Myocyte (in vitro differentiated cells): Measurements from ENCODE around the gene RTKN. TPM values are rescaled to one million over a fixed set of nuclear protein-coding genes. Genes with fewer than 3 reads are reported as not detected.

ENCODE experiments used
- DNase-seq: peaks from one replicate; pipeline ENCODE4 v3.0.0-alpha.2; 2012; ENCODE audit warnings: low read depth
- total RNA-seq: library from RNA; depleted of rRNA; stranded (reverse); fragments of >200 nt; gene quantifications from 2 replicates; pipeline ENCODE4 v1.2.3, GENCODE V29; 2014

The RTKN gene
- total RNA-seq, 1 donor from 2014 or later: 56.6 TPM

- DNase-seq: peak; percentile 70
Observed at GRCh38 chr2:74379851-74380789, 61.6 kb downstream of the RTKN start, which contains the start of gene DCTN1. Gene DCTN1 (minus strand): TSS chr2:74380311. CDS start chr2:74380037, 274 bp downstream.

- no peak for DNase-seq
Observed at GRCh38 chr2:74378007-74378406, 63.7 kb downstream of the RTKN start.

DNA sequence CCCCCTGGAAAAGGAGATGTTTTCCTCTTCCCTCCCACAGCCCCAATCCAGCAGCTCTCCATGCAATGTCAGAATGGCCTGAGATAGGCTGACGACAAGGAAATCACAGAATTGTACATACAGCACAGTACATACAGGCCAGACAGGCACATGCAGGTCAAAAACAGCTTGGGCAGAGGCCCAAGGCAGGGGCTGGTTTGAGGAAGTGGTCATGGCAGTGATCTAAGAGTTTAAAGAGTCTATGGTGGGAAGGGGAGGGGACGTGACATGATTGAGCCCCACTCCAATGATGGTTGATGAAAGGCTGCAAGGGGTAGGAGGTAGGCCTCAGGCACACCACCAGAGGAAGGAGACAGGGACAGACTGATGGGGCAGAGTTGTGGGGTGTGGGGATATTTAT lies 65.9 kb downstream of the RTKN start:
- DNase-seq: no peak

Other genes starting within 250 kb of the RTKN start
- gene MTHFD2, start 243.3 kb downstream of the RTKN start, total RNA-seq: 52.9 and 66.1 TPM in 2 replicates
- gene SLC4A5, start 98.5 kb downstream of the RTKN start, total RNA-seq: 0.43 and 2.0 TPM in 2 replicates
- 121 and 123 TPM in 2 replicates for gene DCTN1, start 61.6 kb downstream of the RTKN start, total RNA-seq
- gene C2orf81, start 20.3 kb downstream of the RTKN start, total RNA-seq: 0.26 and 1.4 TPM in 2 replicates
- 7.8 TPM in 2 replicates for gene WDR54, start 20.2 kb downstream of the RTKN start, total RNA-seq
- 20.0 and 30.8 TPM in 2 replicates for gene INO80B, start 13.2 kb upstream of the RTKN start, total RNA-seq
- gene WBP1, start 16.5 kb upstream of the RTKN start, total RNA-seq: 68.4 and 75.4 TPM in 2 replicates
- gene MOGS, start 23.4 kb upstream of the RTKN start, total RNA-seq: 56.1 and 67.0 TPM in 2 replicates
- gene MRPL53, start 30.7 kb upstream of the RTKN start, total RNA-seq: 19.7 and 21.6 TPM in 2 replicates
- 10.6 and 13.3 TPM in 2 replicates for gene CCDC142, start 41.1 kb upstream of the RTKN start, total RNA-seq
- 16.3 and 18.9 TPM in 2 replicates for gene TTC31, start 41.1 kb upstream of the RTKN start, total RNA-seq
- gene LBX2, start 57.7 kb upstream of the RTKN start, total RNA-seq: 0.68 and 1.5 TPM in 2 replicates
- 31.3 and 33.9 TPM in 2 replicates for gene PCGF1, start 65.8 kb upstream of the RTKN start, total RNA-seq
- gene TLX2, start 72.5 kb upstream of the RTKN start, total RNA-seq: 0.13 TPM in 1 of 2 replicates, not detected in the other
- not detected in 2 replicates for gene DQX1, start 84.3 kb upstream of the RTKN start, total RNA-seq
- gene AUP1, start 87.8 kb upstream of the RTKN start, total RNA-seq: 111 and 125 TPM in 2 replicates
- gene HTRA2, start 88.0 kb upstream of the RTKN start, total RNA-seq: 33.8 and 41.9 TPM in 2 replicates
- gene LOXL3, start 112.0 kb upstream of the RTKN start, total RNA-seq: 3.4 and 5.7 TPM in 2 replicates
- gene DOK1, start 112.8 kb upstream of the RTKN start, total RNA-seq: 9.5 and 10.5 TPM in 2 replicates
- gene M1AP, start 206.4 kb upstream of the RTKN start, total RNA-seq: 0.16 TPM in 1 of 2 replicates, not detected in the other
- gene SEMA4F, start 212.3 kb upstream of the RTKN start, total RNA-seq: 4.3 and 4.4 TPM in 2 replicates